Psoas muscle (tissue), 8 donors: ENCODE results near the gene AGAP4. TPM values are rescaled to one million over a fixed set of nuclear protein-coding genes. Genes with fewer than 3 reads are reported as not detected.
"Not testable (repeated sequence)": the region's sequence is repeated elsewhere in the genome, so short reads cannot be mapped to it uniquely, and the experiment has no call there.

ENCODE experiments used
- ATAC-seq, 4 donors: fragments of 200-7000 bp; cut with Tn5 transposase; one replicate each; pipeline ENCODE4 v1.9.1; 2020; ENCODE audit warnings: moderate library complexity in 3 of 4, mild to moderate bottlenecking in 2 of 4
- DNase-seq, 2 donors: peaks; one replicate each; pipeline ENCODE4 v3.0.0-alpha.2; 2020
- H3K27ac ChIP-seq: fragments of 200-600 bp; one replicate; pipeline ENCODE4 v1.8.0; 2022
- H3K27me3 ChIP-seq, 3 donors: fragments of 200-600 bp in 1 of 3; one replicate each; pipeline versions ENCODE4 v1.6.1 to v1.8.0; 2013 to 2022; ENCODE audit warnings: low read length in 2 of 3, mild to moderate bottlenecking in 2 of 3, moderate library complexity in 1 of 3; ENCODE audit not compliant: insufficient read depth in 3 of 3
- H3K36me3 ChIP-seq, 2 donors: fragments of 200-600 bp in 1 of 2; one replicate each; pipeline versions ENCODE4 v1.6.1 to v1.8.0; 2013 to 2022; ENCODE audit warnings: low read depth in 1 of 2, mild to moderate bottlenecking in 1 of 2, moderate library complexity in 1 of 2; ENCODE audit not compliant: insufficient read depth in 1 of 2
- H3K4me1 ChIP-seq: fragments of 200-600 bp; one replicate; pipeline ENCODE4 v1.8.0; 2022
- H3K4me3 ChIP-seq: fragments of 200-600 bp; one replicate; pipeline ENCODE4 v1.8.0; 2022; ENCODE audit warnings: mild to moderate bottlenecking
- H3K9me3 ChIP-seq: fragments of 200-600 bp; one replicate; pipeline ENCODE4 v1.8.0; 2022
- whole genome bisulfite sequencing, 3 donors: extraction: QIAGEN DNeasy Blood & Tissue Kit; methylation state at CpG; one replicate each; pipeline versions ENCODE4 v1.1.6 to v1.1.7; 2013; 5-methylcytosine and 5-hydroxymethylcytosine counted together
- intact Hi-C, 2 donors: fragments of 100-400 bp; cut with DNase I; formaldehyde crosslinking; loops; one replicate each; pipeline versions ENCODE4 v1.11.0 to v1.14.2; 2022
- polyA plus RNA-seq, 3 donors: library from polyadenylated mRNA; stranded (reverse); fragments of 200-250 nt; gene quantifications; one replicate each; pipeline ENCODE4 v1.2.3, GENCODE V29; 2013
- total RNA-seq, 4 donors: library from RNA; stranded (reverse); fragmentation: NEBNext Ultra II Directional in 2 of 4; extraction: Animal tissue kit (Norgen Biotek cat#: 25700) in 2 of 4; gene quantifications; one replicate each; pipeline versions ENCODE4 v1.2.1 to v1.2.4, GENCODE V29; 2021 to 2023
- TF ChIP-seq, protein P1 (sequence below): fragments of 200-600 bp; IDR thresholded peaks from one replicate; pipeline ENCODE4 v1.8.0; 2022; ENCODE audit warnings: antibody characterized with exemption
- donor health status: healthy with polysubstance abuse.
- donor health status: DM: no; HTN: no; CAD: no; lungs with moderate emphysema.
- donor health status: Bipolar disorder and iron deficiency.
- donor health status: healthy.
- donor health status: DM: yes; HTN: yes; CAD: no.
- donor health status: DM: no; HTN: no; CAD: no.
- donor health status: DM: no; HTN: no; CAD: no.
- donor health status: DM: yes; HTN: yes; CAD: no.

AGAP4 gene
- total and polyA plus RNA-seq, 7 donors = 2.0 to 7.0 (median 4.6) TPM

DNA sequence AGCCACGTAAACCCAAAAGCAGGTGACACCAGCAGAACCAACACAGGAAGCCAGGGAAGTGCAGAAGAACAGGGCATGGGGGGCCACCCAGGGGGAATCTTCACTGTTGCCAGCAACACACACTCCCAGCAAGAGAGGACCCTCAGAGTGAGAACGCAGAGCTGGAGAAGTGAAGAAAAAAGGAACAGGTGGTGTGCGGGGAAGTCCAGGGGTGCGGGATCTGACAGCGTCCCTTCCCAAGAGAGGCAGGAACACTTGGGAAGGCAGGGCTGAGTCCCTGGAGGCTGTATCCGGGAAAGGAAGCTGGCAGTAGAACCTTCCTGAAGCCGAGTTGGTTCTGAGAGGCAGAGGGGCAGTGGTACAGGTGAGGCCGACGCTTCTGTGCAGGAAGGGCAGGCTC lies 27.7 kb downstream of the AGAP4 start:
- no peaks in the 10 kb centered on the region for H3K4me1 ChIP-seq
- 48 to 52% (median 50%) methylated on average over 9 of the region's 9 CpGs for WGBS, 3 donors
- intact Hi-C loops = no loop called here
- DNase-seq (no peak), ATAC-seq (no peak)
- no peak overlapping the region for H3K4me3 ChIP-seq
- no peaks in the 10 kb centered on the region for H3K9me3 ChIP-seq
- TF ChIP-seq, protein P1, sequence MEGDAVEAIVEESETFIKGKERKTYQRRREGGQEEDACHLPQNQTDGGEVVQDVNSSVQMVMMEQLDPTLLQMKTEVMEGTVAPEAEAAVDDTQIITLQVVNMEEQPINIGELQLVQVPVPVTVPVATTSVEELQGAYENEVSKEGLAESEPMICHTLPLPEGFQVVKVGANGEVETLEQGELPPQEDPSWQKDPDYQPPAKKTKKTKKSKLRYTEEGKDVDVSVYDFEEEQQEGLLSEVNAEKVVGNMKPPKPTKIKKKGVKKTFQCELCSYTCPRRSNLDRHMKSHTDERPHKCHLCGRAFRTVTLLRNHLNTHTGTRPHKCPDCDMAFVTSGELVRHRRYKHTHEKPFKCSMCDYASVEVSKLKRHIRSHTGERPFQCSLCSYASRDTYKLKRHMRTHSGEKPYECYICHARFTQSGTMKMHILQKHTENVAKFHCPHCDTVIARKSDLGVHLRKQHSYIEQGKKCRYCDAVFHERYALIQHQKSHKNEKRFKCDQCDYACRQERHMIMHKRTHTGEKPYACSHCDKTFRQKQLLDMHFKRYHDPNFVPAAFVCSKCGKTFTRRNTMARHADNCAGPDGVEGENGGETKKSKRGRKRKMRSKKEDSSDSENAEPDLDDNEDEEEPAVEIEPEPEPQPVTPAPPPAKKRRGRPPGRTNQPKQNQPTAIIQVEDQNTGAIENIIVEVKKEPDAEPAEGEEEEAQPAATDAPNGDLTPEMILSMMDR = no peak
- no peaks in the 10 kb centered on the region for H3K27me3 ChIP-seq
- H3K27ac ChIP-seq = no peak overlapping the region
- H3K36me3 ChIP-seq = no peaks in the 10 kb centered on the region

DNA sequence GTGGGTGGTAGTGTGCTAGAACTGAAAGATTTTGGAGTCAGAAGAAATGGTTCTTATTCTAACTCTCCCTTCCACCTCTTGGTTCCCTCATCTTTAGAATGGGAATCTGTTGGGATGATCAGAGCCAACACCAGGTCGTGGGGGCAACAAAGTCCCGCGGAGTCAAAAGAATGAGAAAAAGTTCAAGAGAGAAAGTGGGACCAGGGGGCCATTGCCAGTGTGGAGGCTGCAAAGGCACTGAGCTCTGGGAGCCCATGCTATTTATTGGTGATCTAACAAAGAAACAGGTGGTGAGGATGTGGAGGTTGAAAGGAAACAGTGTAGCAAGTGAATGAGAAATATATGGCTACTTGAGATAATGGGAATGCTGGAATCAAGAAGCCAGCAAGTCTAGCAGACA lies 29.4 kb downstream of the AGAP4 start:
- no peak overlapping the region for H3K27ac ChIP-seq
- ATAC-seq = no peak
- WGBS, 3 donors = 89 to 96% (median 89%) methylated on average over 3 of the region's 3 CpGs
- H3K9me3 ChIP-seq = no peaks in the 10 kb centered on the region
- TF ChIP-seq, protein P1 = no peak
- no peaks in the 10 kb centered on the region for H3K27me3 ChIP-seq
- no peak overlapping the region for H3K4me3 ChIP-seq
- no peaks in the 10 kb centered on the region for H3K36me3 ChIP-seq
- no peak for DNase-seq
- intact Hi-C loops = no loop called here
- no peaks in the 10 kb centered on the region for H3K4me1 ChIP-seq

DNA sequence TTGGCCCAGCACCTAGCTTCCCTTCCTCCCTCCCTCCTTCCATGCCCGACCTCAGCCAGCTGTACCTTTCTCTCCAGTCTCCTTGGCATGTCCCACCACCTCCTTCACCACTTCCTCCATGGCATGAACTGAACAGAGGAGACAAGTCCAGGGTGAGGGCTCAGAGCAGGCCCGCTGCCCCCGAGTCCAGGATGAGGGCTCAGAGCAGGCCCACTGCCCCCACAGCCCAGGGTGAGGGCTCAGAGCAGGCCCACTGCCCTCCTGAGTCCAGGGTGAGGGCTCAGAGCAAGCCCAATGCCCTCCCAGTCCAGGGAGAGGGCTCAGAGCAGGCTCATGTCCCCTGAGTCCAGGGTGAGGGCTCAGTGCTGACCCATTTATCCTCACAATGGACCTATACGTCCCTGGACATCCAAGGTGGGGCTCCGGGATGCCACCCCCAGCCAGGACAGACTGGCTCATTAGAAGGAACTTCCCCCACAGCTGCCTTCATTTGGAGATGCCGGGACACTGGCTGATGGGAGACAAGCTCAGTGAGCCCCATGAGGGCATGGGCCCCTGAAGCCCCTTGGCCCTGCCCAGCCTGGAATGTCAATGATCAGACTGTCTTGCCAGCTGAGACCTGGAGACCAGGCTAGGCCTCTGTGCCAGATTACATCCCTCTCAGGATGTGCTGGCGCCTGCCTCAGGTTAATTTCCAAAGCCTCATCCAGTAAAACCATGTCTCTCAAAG lies 30.0 kb downstream of the AGAP4 start:
- TF ChIP-seq, protein P1 = no peak
- no peak overlapping the region for H3K27ac ChIP-seq
- no peaks in the 10 kb centered on the region for H3K9me3 ChIP-seq
- H3K4me3 ChIP-seq = no peak overlapping the region
- intact Hi-C loops = no loop called here
- H3K4me1 ChIP-seq = no peaks in the 10 kb centered on the region
- no peaks in the 10 kb centered on the region for H3K36me3 ChIP-seq
- ATAC-seq (no peak), DNase-seq (no peak)
- no peaks in the 10 kb centered on the region for H3K27me3 ChIP-seq
- 91 to 95% (median 92%) methylated on average over 7 of the region's 7 CpGs for WGBS, 3 donors

DNA sequence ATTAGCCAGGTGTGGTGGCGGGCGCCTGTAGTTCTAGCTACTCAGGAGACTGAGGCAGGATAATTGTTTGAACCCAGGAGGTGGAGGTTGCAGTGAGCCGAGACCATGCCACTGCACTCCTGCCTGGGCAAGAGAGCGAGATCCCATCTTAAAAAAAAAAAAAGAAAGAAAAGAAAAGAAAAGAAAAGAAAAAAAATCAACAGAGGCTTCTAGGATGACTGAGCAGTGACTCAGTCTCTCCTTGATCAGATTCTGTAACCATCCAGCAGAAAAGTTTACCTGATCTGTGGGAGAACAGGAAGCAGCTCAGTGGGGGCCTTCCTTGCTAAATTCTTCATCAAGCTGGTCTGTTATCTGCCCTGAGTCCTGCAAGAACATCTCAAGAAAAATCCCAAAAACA lies 33.2 kb downstream of the AGAP4 start:
- H3K36me3 ChIP-seq, H3K9me3 ChIP-seq, intact Hi-C loops, H3K4me3 ChIP-seq, H3K4me1 ChIP-seq, H3K27ac ChIP-seq, H3K27me3 ChIP-seq, ATAC-seq, DNase-seq: not testable (repeated sequence)
- 93 to 97% (median 94%) methylated on average over 4 of the region's 4 CpGs for WGBS, 3 donors

DNA sequence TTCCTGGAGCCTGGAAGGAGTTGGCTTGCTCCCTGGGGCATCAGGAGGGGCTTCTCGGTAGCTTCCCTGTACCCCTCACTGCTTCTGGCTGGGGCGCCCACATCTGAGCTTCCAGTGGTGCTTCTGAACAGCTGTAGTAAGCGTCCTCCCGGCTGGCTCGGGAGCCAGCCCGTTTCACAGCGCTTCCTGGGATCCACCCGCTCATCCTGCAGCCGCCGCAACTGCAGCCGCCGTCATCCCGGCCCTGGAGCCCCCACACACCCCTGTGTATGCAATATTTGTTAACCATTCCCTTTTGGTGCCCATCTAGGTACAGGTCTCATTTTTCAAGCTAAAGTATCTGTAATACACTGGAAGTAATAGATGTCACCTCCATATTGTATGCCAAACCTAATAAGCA lies 34.3 kb downstream of the AGAP4 start:
- H3K36me3 ChIP-seq, H3K4me3 ChIP-seq, intact Hi-C loops, H3K27ac ChIP-seq, DNase-seq, ATAC-seq, H3K4me1 ChIP-seq, H3K27me3 ChIP-seq, H3K9me3 ChIP-seq: not testable (repeated sequence)
- 59 to 66% (median 62%) methylated on average over 13 of the region's 13 CpGs for WGBS, 3 donors

DNA sequence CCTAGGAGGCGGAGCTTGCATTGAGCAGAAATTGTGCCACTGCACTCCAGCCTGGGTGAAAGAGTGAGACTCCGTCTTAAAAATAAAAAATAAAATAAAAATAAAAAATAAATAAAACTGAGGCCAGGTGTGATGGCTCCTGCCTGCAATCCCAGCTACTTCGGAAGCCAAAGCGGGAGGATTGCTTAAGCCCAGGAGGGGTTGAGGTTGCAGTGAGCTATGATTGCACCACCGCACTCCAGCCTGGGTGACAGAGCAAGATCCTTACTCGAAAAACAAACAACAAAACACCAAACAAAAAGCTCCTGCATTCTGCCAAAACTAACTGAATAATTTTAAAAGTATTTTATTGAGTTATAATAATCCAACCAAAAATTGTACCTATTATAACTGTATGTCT lies 36.2 kb downstream of the AGAP4 start:
- Histone ChIP-seq H3K27me3 (no peaks in the 10 kb centered on the region), H3K36me3 (no peaks in the 10 kb centered on the region), H3K9me3 (no peaks in the 10 kb centered on the region), H3K4me3 (no peak overlapping the region), H3K4me1 (no peaks in the 10 kb centered on the region), H3K27ac (no peak overlapping the region)
- 83 to 85% (median 84%) methylated on average over 6 of the region's 6 CpGs for WGBS, 3 donors
- TF ChIP-seq, protein P1 = no peak
- intact Hi-C loops = no loop called here
- no peak for ATAC-seq
- no peak for DNase-seq
